Liver (tissue), 4 donors: Measurements from ENCODE around the gene LAMB3. TPM values are rescaled to one million over a fixed set of nuclear protein-coding genes. Genes with fewer than 3 reads are reported as not detected.

Experiments
- polyA plus RNA-seq, 2 donors: library from polyadenylated mRNA; stranded (reverse) in 1 of 2; unstranded in 1 of 2; fragments of 200-250 nt in 1 of 2; fragments of >200 nt in 1 of 2; fragmentation: Nextera tagmentation in 1 of 2; extraction: Ambion mirVana in 1 of 2; gene quantifications; one replicate each; pipeline versions ENCODE4 v1.2.1 to v1.2.3, GENCODE V29; 2013 to 2015
- total RNA-seq, 2 donors: library from RNA; depleted of rRNA; stranded (reverse); fragments of >200 nt; gene quantifications; one replicate each; pipeline ENCODE4 v1.2.3, GENCODE V29; 2014
- donor health status: healthy.
- donor health status: healthy.
- donor health status: healthy.

The LAMB3 gene
- total and polyA plus RNA-seq, 4 donors = 1.3 to 9.1 (median 5.6) TPM

Other genes with a start within 250 kb of the LAMB3 start
- gene CAMK1G, start 68.7 kb downstream of the LAMB3 start, total RNA-seq = under 1 TPM in 1 of 2 donors, not detected in 1; 0.25 TPM
- gene CAMK1G, start 68.7 kb downstream of the LAMB3 start, polyA plus RNA-seq = under 1 TPM; 0.03 to 0.14 TPM
- 100 to 1,000 TPM in 1 of 2 donors, 1 to 10 TPM in 1; 9.6 to 185 TPM for gene G0S2, start 23.0 kb upstream of the LAMB3 start, total RNA-seq
- gene G0S2, start 23.0 kb upstream of the LAMB3 start, polyA plus RNA-seq = 100 to 1,000 TPM; 146 to 347 TPM
- gene HSD11B1, start 52.4 kb upstream of the LAMB3 start, total RNA-seq = 100 to 1,000 TPM in 1 of 2 donors, under 1 TPM in 1; 0.09 to 226 TPM
- 100 to 1,000 TPM; 381 to 488 TPM for gene HSD11B1, start 52.4 kb upstream of the LAMB3 start, polyA plus RNA-seq
- gene TRAF3IP3, start 103.6 kb upstream of the LAMB3 start, total RNA-seq = 1 to 10 TPM; 2.4 to 3.4 TPM
- 1 to 10 TPM in 1 of 2 donors, under 1 TPM in 1; 0.87 to 2.0 TPM for gene TRAF3IP3, start 103.6 kb upstream of the LAMB3 start, polyA plus RNA-seq
- gene C1orf74, start 132.1 kb upstream of the LAMB3 start, total RNA-seq = 1 to 10 TPM; 1.2 to 1.8 TPM
- gene C1orf74, start 132.1 kb upstream of the LAMB3 start, polyA plus RNA-seq = under 1 TPM; 0.82 to 0.95 TPM
- gene IRF6, start 153.7 kb upstream of the LAMB3 start, total RNA-seq = 10 to 100 TPM in 1 of 2 donors, under 1 TPM in 1; 0.51 to 29.3 TPM
- gene IRF6, start 153.7 kb upstream of the LAMB3 start, polyA plus RNA-seq = 10 to 100 TPM; 11.0 to 17.5 TPM
- gene UTP25, start 175.5 kb upstream of the LAMB3 start, total RNA-seq = 1 to 10 TPM; 2.4 to 7.7 TPM
- gene UTP25, start 175.5 kb upstream of the LAMB3 start, polyA plus RNA-seq = 1 to 10 TPM; 2.8 to 3.3 TPM